ENCODE data around the gene CCR7.
A peak's percentile ranks its signal among the peaks of the same experiment; 100 is the strongest.

The CCR7 gene

DNA sequence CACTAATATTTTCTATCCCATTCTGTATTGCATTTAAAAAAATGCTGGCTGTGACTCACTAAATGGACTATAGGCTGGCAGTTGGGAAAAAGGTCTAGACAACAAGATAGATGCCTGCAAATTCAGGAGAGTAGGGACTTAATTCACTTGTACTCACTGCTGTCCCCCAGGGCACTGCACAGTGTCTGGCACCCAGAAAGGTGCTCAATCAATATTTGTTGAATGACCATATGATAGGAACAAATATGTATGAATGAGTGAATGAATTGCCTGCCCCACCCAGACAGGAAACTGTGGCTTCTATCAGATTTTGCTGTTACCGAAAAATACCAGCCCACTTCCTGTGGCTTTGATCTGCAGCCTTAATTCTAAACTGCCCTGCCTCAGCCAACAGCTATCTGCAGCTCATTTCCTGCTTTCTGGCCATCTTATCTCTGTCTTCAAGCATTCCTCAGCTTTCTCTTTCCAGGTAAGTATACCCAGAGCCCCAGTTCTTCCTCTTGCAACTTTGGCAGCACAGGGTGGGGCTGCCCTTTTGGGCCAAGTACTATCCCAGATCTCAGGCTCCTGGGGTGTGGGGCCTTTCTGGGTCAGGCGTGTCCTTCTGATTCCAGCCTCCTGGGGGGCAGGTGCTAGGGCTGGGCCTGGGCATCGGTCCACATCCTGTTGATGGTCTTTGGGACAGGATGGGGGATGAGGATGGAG, 48.5 kb downstream of the CCR7 start:
- ChIA-PET POLR2A (interaction anchor here (0.8 to 1.7 kb wide), 3 partner anchors 29 to 99 kb away, joined by 3 to 6 read pairs (median 3); partner anchors contain the start of gene TOP2A), CTCF (interaction anchor here (0.5 to 4.7 kb wide), 5 partner anchors 11 to 247 kb away, joined by 3 to 28 read pairs (median 4); no protein-coding TSS in a partner anchor)
- Histone ChIP-seq H3K9me3 (ENCODE audit: control insufficient read depth, insufficient read depth, low read depth, low read length) (no peaks in the 10 kb centered on the region), H3K36me3 (ENCODE audit: control insufficient read depth in 2 of 2, insufficient read depth in 1 of 2, low read length in 2 of 2) (no peaks in the 10 kb centered on the region), H3K4me3 (ENCODE audit: low read depth, low read length) (no peak overlapping the region), H3K4me1 (ENCODE audit: control insufficient read depth, insufficient read depth, low read length) (no peaks in the 10 kb centered on the region), H3K27ac (ENCODE audit: extremely low read depth, low read depth, low read length) (no peak overlapping the region)
- TF ChIP-seq, protein P1, sequence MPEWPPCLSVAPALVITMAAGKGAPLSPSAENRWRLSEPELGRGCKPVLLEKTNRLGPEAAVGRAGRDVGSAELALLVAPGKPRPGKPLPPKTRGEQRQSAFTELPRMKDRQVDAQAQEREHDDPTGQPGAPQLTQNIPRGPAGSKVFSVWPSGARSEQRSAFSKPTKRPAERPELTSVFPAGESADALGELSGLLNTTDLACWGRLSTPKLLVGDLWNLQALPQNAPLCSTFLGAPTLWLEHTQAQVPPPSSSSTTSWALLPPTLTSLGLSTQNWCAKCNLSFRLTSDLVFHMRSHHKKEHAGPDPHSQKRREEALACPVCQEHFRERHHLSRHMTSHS (tag by site-specific recombination; IDR thresholded peaks at IDR 0.05) = no peak
- no peak for TF ChIP-seq ZNF639 (tag by site-specific recombination; IDR thresholded peaks at IDR 0.05)
- no peak for TF ChIP-seq SALL2 (tag by site-specific recombination; IDR thresholded peaks at IDR 0.05; ENCODE audit: borderline replicate concordance)
- no peak for TF ChIP-seq ZNF629 (tag by site-specific recombination; IDR thresholded peaks at IDR 0.05)
- no peak for TF ChIP-seq SCRT2 (tag by site-specific recombination; IDR thresholded peaks at IDR 0.05)
- no peak for TF ChIP-seq SP3 (tag by site-specific recombination; IDR thresholded peaks at IDR 0.05)
- no peak for TF ChIP-seq GLIS1 (tag by site-specific recombination; IDR thresholded peaks at IDR 0.05)
- no peak for TF ChIP-seq ZNF132 (tag by site-specific recombination; IDR thresholded peaks at IDR 0.05; ENCODE audit: borderline replicate concordance)
- no peak for TF ChIP-seq ZNF658 (tag by site-specific recombination; IDR thresholded peaks at IDR 0.05)
- no peak for TF ChIP-seq FEZF1 (tag by site-specific recombination; IDR thresholded peaks at IDR 0.05)
- TF ChIP-seq ELK4 (IDR thresholded peaks at IDR 0.05; ENCODE audit: borderline replicate concordance, low read depth, low read length) = no peak
- TF ChIP-seq ZNF394 (tag by site-specific recombination; IDR thresholded peaks at IDR 0.05; ENCODE audit: borderline replicate concordance) = no peak
- TF ChIP-seq ZNF701 (tag by site-specific recombination; IDR thresholded peaks at IDR 0.05) = no peak
- no peak for TF ChIP-seq KLF1 (tag by site-specific recombination; IDR thresholded peaks at IDR 0.05)

- Histone ChIP-seq H3K4me1 (ENCODE audit: control insufficient read depth, insufficient read depth, low read length) (0 out of 2 replicates have a peak, but pooled peaks cover 4% of the 10 kb centered on the region), H3K27ac (ENCODE audit: extremely low read depth, low read depth, low read length) (no peak overlapping the region), H3K9me3 (ENCODE audit: control insufficient read depth, insufficient read depth, low read depth, low read length) (no peaks in the 10 kb centered on the region), H3K36me3 (ENCODE audit: control insufficient read depth in 2 of 2, insufficient read depth in 1 of 2, low read length in 2 of 2) (no peaks in the 10 kb centered on the region), H3K4me3 (ENCODE audit: low read depth, low read length) (no peak overlapping the region)
- CTCF ChIA-PET = no interaction called here
- TF ChIP-seq CTCF (tag by site-specific recombination; IDR thresholded peaks at IDR 0.05) (no peak), EGR2 (tag by site-specific recombination; IDR thresholded peaks at IDR 0.05; ENCODE audit: low read depth) (0 out of 2 replicates have a peak, but pooled peaks have one; percentile 32), ZFHX2 (tag by site-specific recombination; conservative IDR thresholded peaks at IDR 0.05) (0 out of 2 replicates have a peak, but pooled peaks have one; percentile 13)
- TF ChIP-seq, protein P2, sequence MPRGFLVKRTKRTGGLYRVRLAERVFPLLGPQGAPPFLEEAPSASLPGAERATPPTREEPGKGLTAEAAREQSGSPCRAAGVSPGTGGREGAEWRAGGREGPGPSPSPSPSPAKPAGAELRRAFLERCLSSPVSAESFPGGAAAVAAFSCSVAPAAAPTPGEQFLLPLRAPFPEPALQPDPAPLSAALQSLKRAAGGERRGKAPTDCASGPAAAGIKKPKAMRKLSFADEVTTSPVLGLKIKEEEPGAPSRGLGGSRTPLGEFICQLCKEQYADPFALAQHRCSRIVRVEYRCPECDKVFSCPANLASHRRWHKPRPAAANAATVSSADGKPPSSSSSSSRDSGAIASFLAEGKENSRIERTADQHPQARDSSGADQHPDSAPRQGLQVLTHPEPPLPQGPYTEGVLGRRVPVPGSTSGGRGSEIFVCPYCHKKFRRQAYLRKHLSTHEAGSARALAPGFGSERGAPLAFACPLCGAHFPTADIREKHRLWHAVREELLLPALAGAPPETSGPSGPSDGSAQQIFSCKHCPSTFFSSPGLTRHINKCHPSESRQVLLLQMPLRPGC (tag by site-specific recombination; IDR thresholded peaks at IDR 0.05) = no peak
- POLR2A ChIA-PET = no interaction called here
These were observed 49.7 kb downstream of the CCR7 start for GRCh38 chr17:40515491-40516041.

Measured in HEK293 (cell line).